ENCODE measurements around the gene SLC23A3.

Gene SLC23A3

GRCh38 chr2:219125225-219125885, 44.5 kb downstream of the SLC23A3 start:
- no peak overlapping the region for H3K4me3 ChIP-seq (ENCODE audit: low read depth, low read length)
- no peak for DNase-seq (ENCODE audit: low read depth)
- no peak for TF ChIP-seq CTCF (IDR thresholded peaks at IDR 0.05; ENCODE audit: low read depth, low read length, missing control alignments)

- no peak overlapping the region for H3K4me3 ChIP-seq (ENCODE audit: low read depth, low read length)
- DNase-seq (ENCODE audit: low read depth) = no peak
- TF ChIP-seq CTCF (IDR thresholded peaks at IDR 0.05; ENCODE audit: low read depth, low read length, missing control alignments) = no peak
These were observed 45.3 kb downstream of the SLC23A3 start for GRCh38 chr2:219124381-219125110.

GRCh38 chr2:219123356-219124135, 46.3 kb downstream of the SLC23A3 start:
- H3K4me3 ChIP-seq (ENCODE audit: low read depth, low read length) = no peak overlapping the region
- no peak for TF ChIP-seq CTCF (IDR thresholded peaks at IDR 0.05; ENCODE audit: low read depth, low read length, missing control alignments)
- no peak for DNase-seq (ENCODE audit: low read depth)

GRCh38 chr2:219122202-219122980, 47.4 kb downstream of the SLC23A3 start:
- TF ChIP-seq CTCF (IDR thresholded peaks at IDR 0.05; ENCODE audit: low read depth, low read length, missing control alignments) = no peak
- no peak for DNase-seq (ENCODE audit: low read depth)
- no peak overlapping the region for H3K4me3 ChIP-seq (ENCODE audit: low read depth, low read length)

GRCh38 chr2:219120082-219120481, 49.7 kb downstream of the SLC23A3 start:
- H3K4me3 ChIP-seq (ENCODE audit: low read depth, low read length) = no peak overlapping the region
- TF ChIP-seq CTCF (IDR thresholded peaks at IDR 0.05; ENCODE audit: low read depth, low read length, missing control alignments) = no peak

GRCh38 chr2:219119422-219120043, 50.3 kb downstream of the SLC23A3 start:
- peak; percentile 65 for TF ChIP-seq CTCF (IDR thresholded peaks at IDR 0.05; ENCODE audit: low read depth, low read length, missing control alignments)
- peak; percentile 10 for DNase-seq (ENCODE audit: low read depth)
- H3K4me3 ChIP-seq (ENCODE audit: low read depth, low read length) = no peak overlapping the region

More at GRCh38 chr2:219120082-219120481, 49.7 kb downstream of the SLC23A3 start:
- DNase-seq (ENCODE audit: low read depth) = no peak
